K562 treated with DMSO at 1 percent for 12 hours (cell line): Measurements from ENCODE around the gene STAT4. TPM values are rescaled to one million over a fixed set of nuclear protein-coding genes. Genes with fewer than 3 reads are reported as not detected.

Source experiments
- total RNA-seq: library from RNA; unstranded; fragments of 300-600 nt; gene quantifications from 2 replicates; pipeline ENCODE4 v1.2.3, GENCODE V29; 2022; ENCODE audit not compliant: insufficient read depth

The STAT4 gene
- not detected in 2 replicates for total RNA-seq

DNA sequence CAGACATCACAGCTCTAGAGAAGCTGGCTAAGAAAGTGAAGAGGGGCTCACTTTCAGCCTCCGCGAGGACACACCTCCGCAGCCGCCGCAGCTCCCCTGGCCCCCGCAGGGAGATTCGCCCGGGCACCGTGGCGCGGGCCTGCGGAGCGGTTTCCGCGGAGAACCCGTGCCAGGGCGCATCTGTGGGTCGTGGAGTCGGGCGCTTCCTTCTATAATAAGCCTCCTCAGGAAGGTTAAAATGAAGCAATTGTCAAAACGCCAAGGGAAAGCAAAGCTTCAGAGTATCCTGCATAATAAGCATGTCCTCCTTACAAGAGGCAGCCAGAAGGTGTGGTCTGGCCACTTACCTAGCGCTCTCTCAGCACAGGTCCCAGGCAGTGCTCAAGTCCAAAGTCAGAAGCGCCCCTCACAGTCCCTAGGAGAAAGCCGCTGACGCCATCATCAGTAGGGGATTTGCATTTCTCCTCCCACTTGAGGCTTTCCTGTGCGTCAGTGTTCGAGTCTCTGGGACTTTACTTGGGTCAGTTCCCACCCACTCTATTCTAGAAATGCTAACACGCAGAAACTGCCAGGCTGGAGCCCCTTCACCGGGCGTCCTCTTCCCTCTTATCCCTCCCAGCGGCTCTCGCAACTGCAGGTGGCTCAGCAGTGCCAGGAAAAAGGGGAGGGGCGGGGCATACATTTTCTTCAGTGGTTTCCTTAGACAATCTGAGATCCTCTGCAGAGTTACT is at the start of gene STAT4:
TSS of gene STAT4 (minus strand) at position 395 of the 731 bp plus-strand sequence. CDS start 2,791 bp downstream, outside the sequence.

GRCh38 chr2:191013932-191014652 is 136.7 kb downstream of the STAT4 start, which contains the start of gene STAT1:
Gene STAT1, minus strand, starts transcription at chr2:191014171. Its CDS starts 4,168 bp downstream, at chr2:191010003.

Other genes with a start within 250 kb of the STAT4 start
- 18.2 and 54.6 TPM in 2 replicates for gene STAT1, start 136.8 kb downstream of the STAT4 start, total RNA-seq
- 0.51 TPM in 1 of 2 replicates, not detected in the other for gene MYO1B, start 94.4 kb upstream of the STAT4 start, total RNA-seq